Smooth muscle cell (in vitro differentiated cells): ENCODE data around the gene EIF2S2. TPM values are rescaled to one million over a fixed set of nuclear protein-coding genes. Genes with fewer than 3 reads are reported as not detected.

ENCODE experiments used
- DNase-seq: peaks from one replicate; lab custom pipeline; 2025; ENCODE audit not compliant: unreplicated experiment; lab: John Stamatoyannopoulos, UW
- H2AFZ ChIP-seq: fragments of 200-600 bp; sonication (generic); 2 replicates; pipeline ENCODE4 v1.6.0; 2016; ENCODE audit warnings: antibody characterized with exemption, low read depth, mild to moderate bottlenecking
- H3F3A ChIP-seq: fragments of 200-600 bp; sonication (generic); 2 replicates; pipeline ENCODE4 v1.6.0; 2017; ENCODE audit warnings: antibody characterized with exemption, low read depth
- H3K27ac ChIP-seq: fragments of 200-600 bp; sonication (generic); 2 replicates; pipeline ENCODE4 v1.5.1; 2016; ENCODE audit warnings: low read depth, mild to moderate bottlenecking
- H3K27me3 ChIP-seq: fragments of 200-600 bp; sonication (generic); 2 replicates; pipeline ENCODE4 v1.6.1; 2016; ENCODE audit warnings: low read depth, mild to moderate bottlenecking
- H3K36me3 ChIP-seq: fragments of 200-600 bp; sonication (generic); 2 replicates; pipeline ENCODE4 v1.5.1; 2016; ENCODE audit warnings: low read depth
- H3K4me1 ChIP-seq: fragments of 200-600 bp; sonication (generic); 2 replicates; pipeline ENCODE4 v1.5.1; 2016; ENCODE audit warnings: low read depth
- H3K4me2 ChIP-seq: fragments of 200-600 bp; sonication (generic); 2 replicates; pipeline ENCODE4 v1.6.0; 2016; ENCODE audit warnings: mild to moderate bottlenecking
- H3K4me3 ChIP-seq: fragments of 200-600 bp; sonication (generic); 2 replicates; pipeline ENCODE4 v1.5.1; 2016; ENCODE audit warnings: mild to moderate bottlenecking
- H3K79me2 ChIP-seq: fragments of 200-600 bp; sonication (generic); 2 replicates; pipeline ENCODE4 v1.6.0; 2016; ENCODE audit warnings: low read depth, mild to moderate bottlenecking
- H3K9ac ChIP-seq: fragments of 200-600 bp; sonication (generic); 2 replicates; pipeline ENCODE4 v1.6.0; 2016; ENCODE audit warnings: low read depth
- H3K9me3 ChIP-seq: fragments of 200-600 bp; sonication (generic); replicated peaks from 2 replicates; pipeline ENCODE4 v1.5.1; 2016; ENCODE audit warnings: low read depth
- H4K20me1 ChIP-seq: fragments of 200-600 bp; sonication (generic); 2 replicates; pipeline ENCODE4 v1.6.0; 2016; ENCODE audit warnings: low read depth
- WGBS: methylation state at CpG from one replicate; pipeline ENCODE4 v1.1.7; 2016; ENCODE audit warnings: low lambda C conversion rate; 5-methylcytosine and 5-hydroxymethylcytosine counted together
- polyA plus RNA-seq: library from polyadenylated mRNA; unstranded; fragments of >200 nt; fragmentation: Nextera tagmentation; extraction: Ambion mirVana; gene quantifications from 2 replicates; pipeline ENCODE4 v1.2.1, GENCODE V29; 2016
- total RNA-seq: library from RNA; depleted of rRNA; stranded (reverse); fragments of >200 nt; gene quantifications from 2 replicates; pipeline ENCODE4 v1.2.3, GENCODE V29; 2014
- TF ChIP-seq, protein P1 (sequence below): fragments of 200-600 bp; sonication (generic); IDR thresholded peaks from 2 replicates; pipeline ENCODE4 v1.5.1; 2017; ENCODE audit warnings: borderline replicate concordance, mild to moderate bottlenecking, antibody characterized with exemption; ENCODE audit not compliant: insufficient read depth, poor library complexity, severe bottlenecking

EIF2S2 gene
- total and polyA plus RNA-seq, 2 experiments from 2014 or later, result 38.6 to 69.8 TPM

- no peak overlapping the region for H3K4me3 ChIP-seq
- no peak overlapping the region for H2AFZ ChIP-seq
- H3K27me3 ChIP-seq, result no peaks in the 10 kb centered on the region
- peaks cover 92% of the 10 kb centered on the region for H4K20me1 ChIP-seq
- TF ChIP-seq, protein P1, sequence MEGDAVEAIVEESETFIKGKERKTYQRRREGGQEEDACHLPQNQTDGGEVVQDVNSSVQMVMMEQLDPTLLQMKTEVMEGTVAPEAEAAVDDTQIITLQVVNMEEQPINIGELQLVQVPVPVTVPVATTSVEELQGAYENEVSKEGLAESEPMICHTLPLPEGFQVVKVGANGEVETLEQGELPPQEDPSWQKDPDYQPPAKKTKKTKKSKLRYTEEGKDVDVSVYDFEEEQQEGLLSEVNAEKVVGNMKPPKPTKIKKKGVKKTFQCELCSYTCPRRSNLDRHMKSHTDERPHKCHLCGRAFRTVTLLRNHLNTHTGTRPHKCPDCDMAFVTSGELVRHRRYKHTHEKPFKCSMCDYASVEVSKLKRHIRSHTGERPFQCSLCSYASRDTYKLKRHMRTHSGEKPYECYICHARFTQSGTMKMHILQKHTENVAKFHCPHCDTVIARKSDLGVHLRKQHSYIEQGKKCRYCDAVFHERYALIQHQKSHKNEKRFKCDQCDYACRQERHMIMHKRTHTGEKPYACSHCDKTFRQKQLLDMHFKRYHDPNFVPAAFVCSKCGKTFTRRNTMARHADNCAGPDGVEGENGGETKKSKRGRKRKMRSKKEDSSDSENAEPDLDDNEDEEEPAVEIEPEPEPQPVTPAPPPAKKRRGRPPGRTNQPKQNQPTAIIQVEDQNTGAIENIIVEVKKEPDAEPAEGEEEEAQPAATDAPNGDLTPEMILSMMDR, result no peak
- H3K27ac ChIP-seq, result no peak overlapping the region
- H3K36me3 ChIP-seq, result no peaks in the 10 kb centered on the region
- H3K79me2 ChIP-seq, result peaks cover 4% of the 10 kb centered on the region
- H3K9me3 ChIP-seq, result no peaks in the 10 kb centered on the region
- DNase-seq, result no peak
- no peak overlapping the region for H3K4me2 ChIP-seq
- WGBS, result 98% methylated on average over 5 of the region's 5 CpGs
- H3K9ac ChIP-seq, result no peak overlapping the region
- H3F3A ChIP-seq, result no peaks in the 10 kb centered on the region
- peaks cover 5% of the 10 kb centered on the region for H3K4me1 ChIP-seq
These were observed 33.5 kb downstream of the EIF2S2 start for GRCh38 chr20:34078540-34078939.

DNA sequence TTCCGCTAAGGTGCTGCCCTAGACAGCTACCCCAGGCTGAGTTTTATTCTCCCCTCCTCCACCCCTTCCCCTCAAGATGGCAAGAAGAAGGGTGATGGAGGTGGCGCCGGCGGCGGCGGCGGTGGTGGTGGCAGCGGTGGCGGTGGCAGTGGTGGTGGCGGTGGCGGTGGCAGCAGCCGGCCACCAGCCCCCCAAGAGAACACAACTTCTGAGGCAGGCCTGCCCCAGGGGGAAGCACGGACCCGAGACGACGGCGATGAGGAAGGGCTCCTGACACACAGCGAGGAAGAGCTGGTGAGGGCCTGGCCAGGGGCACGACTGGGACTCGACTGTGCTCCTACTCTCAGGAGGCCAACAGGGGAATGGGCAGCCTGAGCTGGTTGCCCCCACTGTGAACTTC is 35.1 kb downstream of the EIF2S2 start:
- WGBS, result 96% methylated on average over 20 of the region's 20 CpGs
- no peaks in the 10 kb centered on the region for H3K27me3 ChIP-seq
- no peaks in the 10 kb centered on the region for H3K36me3 ChIP-seq
- no peaks in the 10 kb centered on the region for H3F3A ChIP-seq
- H3K4me3 ChIP-seq, result no peak overlapping the region
- no peak overlapping the region for H3K27ac ChIP-seq
- H2AFZ ChIP-seq, result no peak overlapping the region
- H3K4me1 ChIP-seq, result peaks cover 5% of the 10 kb centered on the region
- no peak overlapping the region for H3K9ac ChIP-seq
- no peak overlapping the region for H3K4me2 ChIP-seq
- H4K20me1 ChIP-seq, result peaks cover 93% of the 10 kb centered on the region
- H3K79me2 ChIP-seq, result peaks cover 15% of the 10 kb centered on the region
- DNase-seq, result no peak
- H3K9me3 ChIP-seq, result no peaks in the 10 kb centered on the region
- TF ChIP-seq, protein P1, result no peak

- H3K27me3 ChIP-seq, result no peaks in the 10 kb centered on the region
- H3K4me1 ChIP-seq, result peaks cover 5% of the 10 kb centered on the region
- H3K36me3 ChIP-seq, result no peaks in the 10 kb centered on the region
- H3K9ac ChIP-seq, result no peak overlapping the region
- H3K9me3 ChIP-seq, result no peaks in the 10 kb centered on the region
- H3K4me3 ChIP-seq, result no peak overlapping the region
- WGBS, result 97% methylated on average over 16 of the region's 16 CpGs
- TF ChIP-seq, protein P1, result no peak
- H3K27ac ChIP-seq, result no peak overlapping the region
- H2AFZ ChIP-seq, result no peak overlapping the region
- H3K79me2 ChIP-seq, result peaks cover 24% of the 10 kb centered on the region
- no peak overlapping the region for H3K4me2 ChIP-seq
- DNase-seq, result no peak
- peaks cover 99% of the 10 kb centered on the region for H4K20me1 ChIP-seq
- no peaks in the 10 kb centered on the region for H3F3A ChIP-seq
These were observed 36.4 kb downstream of the EIF2S2 start for GRCh38 chr20:34075647-34076046.

GRCh38 chr20:34074101-34074760 is 37.8 kb downstream of the EIF2S2 start:
- Histone ChIP-seq H3K27me3 (no peaks in the 10 kb centered on the region), H3F3A (no peaks in the 10 kb centered on the region), H3K4me3 (no peak overlapping the region), H3K4me2 (no peak overlapping the region), H4K20me1 (peaks cover 99% of the 10 kb centered on the region), H3K9ac (no peak overlapping the region), H3K27ac (no peak overlapping the region), H3K9me3 (no peaks in the 10 kb centered on the region), H2AFZ (no peak overlapping the region), H3K36me3 (no peaks in the 10 kb centered on the region), H3K4me1 (peaks cover 5% of the 10 kb centered on the region), H3K79me2 (peaks cover 31% of the 10 kb centered on the region)
- no peak for DNase-seq
- TF ChIP-seq, protein P1, result no peak
- WGBS, result 70% methylated on average over 7 of the region's 7 CpGs
